ENCODE results near the gene IGDCC3.
A peak's percentile ranks its signal among the peaks of the same experiment; 100 is the strongest.

The IGDCC3 gene

DNA sequence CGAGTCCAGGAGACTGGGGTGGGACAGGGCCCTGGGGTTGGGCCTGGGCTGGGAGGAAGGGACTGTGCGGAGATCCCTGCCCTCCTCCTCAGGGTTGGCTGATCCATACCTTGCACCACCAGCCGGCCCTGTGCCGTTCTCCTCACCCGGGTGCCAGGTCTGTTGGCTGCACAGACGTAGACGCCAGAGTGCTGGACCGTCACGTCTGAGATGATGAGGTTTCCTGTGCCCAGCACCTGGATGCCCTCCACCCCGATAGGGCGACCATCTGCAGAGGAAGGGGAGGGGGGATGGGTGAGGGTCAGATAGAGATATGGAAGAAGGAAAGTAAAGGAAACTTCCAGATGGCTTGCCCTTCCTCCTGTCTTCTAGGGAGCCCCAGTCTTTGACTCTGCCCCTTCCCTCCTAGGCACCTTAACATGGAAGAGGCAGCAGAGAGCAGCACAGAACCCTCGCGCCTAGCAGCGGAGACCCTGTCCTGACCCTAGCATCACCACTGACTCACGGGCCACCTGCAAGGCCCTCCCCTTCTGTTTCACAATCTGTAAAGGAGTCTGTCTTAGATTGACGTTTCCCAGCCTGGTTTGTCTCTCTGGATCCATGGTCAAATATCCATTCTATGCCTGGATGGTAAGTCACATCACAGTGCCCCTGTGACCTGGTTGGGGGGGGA lies 44.5 kb downstream of the IGDCC3 start:
- Histone ChIP-seq H3K36me3 (ENCODE audit: control insufficient read depth, insufficient read depth, low read length) (peaks cover 44% of the 10 kb centered on the region), H3K9me3 (ENCODE audit: control insufficient read depth, low read length) (no peaks in the 10 kb centered on the region), H3K4me1 (ENCODE audit: control insufficient read depth, insufficient read depth, low read length, poor library complexity, severe bottlenecking) (peaks cover 31% of the 10 kb centered on the region), H3K27ac (ENCODE audit: low read depth, low read length, severe bottlenecking) (no peak overlapping the region), H3K4me3 (ENCODE audit: extremely low read depth, insufficient read depth, low read length, poor library complexity, severe bottlenecking) (no peak overlapping the region)
- WGBS, 2 experiments (ENCODE audit: insufficient coverage in 2 of 2) = 91% methylated on average over 15 to 16 of the region's 16 CpGs

DNA sequence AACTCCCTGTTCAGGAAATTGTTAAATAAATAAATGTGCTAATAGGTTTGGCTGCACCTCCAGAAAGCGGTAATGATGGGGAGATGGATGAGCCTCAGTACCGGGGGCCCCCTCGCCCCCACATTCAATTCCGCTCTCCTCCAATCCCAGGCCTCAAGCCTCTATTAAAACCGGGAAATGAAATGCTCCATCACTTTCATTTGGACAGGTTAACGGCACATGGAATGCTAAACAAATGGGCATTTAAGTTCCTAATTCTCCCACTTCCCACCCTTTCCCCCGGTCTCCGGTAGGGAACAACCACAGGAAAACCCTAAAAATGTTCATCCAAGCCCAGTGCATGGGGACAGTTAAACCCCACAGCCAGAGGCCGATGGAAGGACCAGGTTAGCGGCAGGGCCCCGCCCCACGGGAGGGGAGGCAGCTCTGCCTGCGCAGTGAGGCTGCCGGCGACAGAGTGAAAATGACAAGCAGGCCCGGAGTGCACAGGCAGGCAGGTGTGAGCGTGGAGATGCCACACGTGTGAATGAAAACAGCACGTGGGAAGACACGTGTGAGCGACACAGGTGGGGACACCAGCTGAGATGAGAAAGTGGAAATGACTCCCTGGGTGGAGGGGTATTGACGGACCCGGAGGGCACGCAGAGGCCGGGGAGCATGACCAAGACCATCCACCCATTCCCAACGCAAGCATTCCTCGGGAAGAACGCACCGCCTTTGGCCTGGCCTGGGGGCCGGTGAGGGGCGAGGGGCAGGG lies 45.2 kb downstream of the IGDCC3 start:
- peaks cover 49% of the 10 kb centered on the region for H3K36me3 ChIP-seq (ENCODE audit: control insufficient read depth, insufficient read depth, low read length)

DNA sequence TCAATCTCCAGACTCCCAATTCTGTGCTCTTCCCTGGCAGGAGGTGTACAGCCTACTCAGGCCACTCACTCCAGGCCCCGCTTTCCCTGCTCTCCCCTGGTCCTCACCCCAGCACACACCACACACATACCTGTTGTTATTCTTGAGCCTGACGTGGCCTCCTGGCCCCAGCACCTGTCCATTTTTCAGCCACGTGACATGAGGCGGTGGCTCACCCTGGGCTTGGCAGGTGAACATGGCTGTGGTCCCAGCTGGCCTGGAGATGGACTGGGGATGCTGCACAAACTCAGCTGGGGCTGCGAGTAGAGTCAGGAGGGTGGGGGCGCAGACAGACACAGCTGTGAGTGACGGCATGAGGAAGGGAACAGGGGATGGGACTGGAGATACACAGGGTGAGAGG lies 46.0 kb downstream of the IGDCC3 start:
- no peak overlapping the region for H3K27ac ChIP-seq (ENCODE audit: low read depth, low read length, severe bottlenecking)
- peaks cover 49% of the 10 kb centered on the region for H3K36me3 ChIP-seq (ENCODE audit: control insufficient read depth, insufficient read depth, low read length)
- no peak overlapping the region for H3K4me3 ChIP-seq (ENCODE audit: extremely low read depth, insufficient read depth, low read length, poor library complexity, severe bottlenecking)
- no peaks in the 10 kb centered on the region for H3K9me3 ChIP-seq (ENCODE audit: control insufficient read depth, low read length)
- WGBS, 2 experiments (ENCODE audit: insufficient coverage in 2 of 2) = 97% methylated on average over 6 of the region's 7 CpGs
- H3K4me1 ChIP-seq (ENCODE audit: control insufficient read depth, insufficient read depth, low read length, poor library complexity, severe bottlenecking) = peaks cover 17% of the 10 kb centered on the region

More for the DNA sequence above, 45.2 kb downstream of the IGDCC3 start:
- no peaks in the 10 kb centered on the region for H3K9me3 ChIP-seq (ENCODE audit: control insufficient read depth, low read length)
- no peak overlapping the region for H3K4me3 ChIP-seq (ENCODE audit: extremely low read depth, insufficient read depth, low read length, poor library complexity, severe bottlenecking)
- peaks cover 24% of the 10 kb centered on the region for H3K4me1 ChIP-seq (ENCODE audit: control insufficient read depth, insufficient read depth, low read length, poor library complexity, severe bottlenecking)
- 95 to 96% methylated on average over 21 to 24 of the region's 31 CpGs for WGBS, 2 experiments (ENCODE audit: insufficient coverage in 2 of 2)
- H3K27ac ChIP-seq (ENCODE audit: low read depth, low read length, severe bottlenecking) = no peak overlapping the region

GRCh38 chr15:65330934-65331645 lies 46.7 kb downstream of the IGDCC3 start:
- Histone ChIP-seq H3K36me3 (ENCODE audit: control insufficient read depth, insufficient read depth, low read length) (peaks cover 49% of the 10 kb centered on the region), H3K4me1 (ENCODE audit: control insufficient read depth, insufficient read depth, low read length, poor library complexity, severe bottlenecking) (peaks cover 15% of the 10 kb centered on the region), H3K4me3 (ENCODE audit: extremely low read depth, insufficient read depth, low read length, poor library complexity, severe bottlenecking) (no peak overlapping the region)

DNA sequence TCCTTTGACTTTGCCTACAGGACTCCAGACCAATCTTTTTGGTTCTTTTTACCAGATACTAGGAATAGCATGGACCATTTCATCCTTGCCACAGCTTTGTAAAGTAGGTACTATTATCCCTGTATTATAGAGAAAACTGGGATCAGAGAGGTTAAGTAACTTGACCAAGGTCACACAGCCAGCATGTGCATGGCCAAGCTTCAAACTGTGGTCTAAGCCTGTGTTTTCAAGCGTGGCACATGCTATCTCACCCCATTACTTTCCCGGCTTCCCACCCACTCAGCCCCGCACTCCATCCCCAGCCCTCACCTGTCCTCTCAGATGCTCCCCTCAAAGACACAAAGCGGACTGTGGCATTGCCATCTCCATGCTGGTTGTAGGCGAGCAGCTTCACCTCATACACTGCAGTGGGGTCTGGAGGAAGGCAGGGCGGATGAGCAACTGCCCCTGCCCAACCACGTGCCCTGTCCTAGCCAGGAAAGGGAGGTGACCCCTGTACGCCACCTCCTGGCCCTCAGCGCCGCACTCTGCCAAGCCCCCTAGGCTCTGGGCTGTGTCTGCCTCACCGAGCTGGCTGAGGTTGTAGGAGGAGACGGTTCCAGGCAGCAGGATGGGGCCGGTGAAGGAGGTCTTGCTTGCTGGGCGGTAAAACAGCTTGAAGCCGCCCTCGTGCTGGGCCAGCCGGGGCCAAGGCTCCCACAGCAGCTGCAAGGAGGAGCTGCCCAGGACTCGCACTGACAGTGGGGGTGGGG lies 47.6 kb downstream of the IGDCC3 start:
- peaks cover 49% of the 10 kb centered on the region for H3K36me3 ChIP-seq (ENCODE audit: control insufficient read depth, insufficient read depth, low read length)
- H3K4me3 ChIP-seq (ENCODE audit: extremely low read depth, insufficient read depth, low read length, poor library complexity, severe bottlenecking) = no peak overlapping the region
- WGBS, 2 experiments (ENCODE audit: insufficient coverage in 2 of 2) = 93 to 95% methylated on average over 13 to 18 of the region's 18 CpGs

More at GRCh38 chr15:65330934-65331645, 46.7 kb downstream of the IGDCC3 start:
- Histone ChIP-seq H3K27ac (ENCODE audit: low read depth, low read length, severe bottlenecking) (no peak overlapping the region), H3K9me3 (ENCODE audit: control insufficient read depth, low read length) (no peaks in the 10 kb centered on the region)
- 94 to 96% methylated on average over 20 to 22 of the region's 22 CpGs for WGBS, 2 experiments (ENCODE audit: insufficient coverage in 2 of 2)

DNA sequence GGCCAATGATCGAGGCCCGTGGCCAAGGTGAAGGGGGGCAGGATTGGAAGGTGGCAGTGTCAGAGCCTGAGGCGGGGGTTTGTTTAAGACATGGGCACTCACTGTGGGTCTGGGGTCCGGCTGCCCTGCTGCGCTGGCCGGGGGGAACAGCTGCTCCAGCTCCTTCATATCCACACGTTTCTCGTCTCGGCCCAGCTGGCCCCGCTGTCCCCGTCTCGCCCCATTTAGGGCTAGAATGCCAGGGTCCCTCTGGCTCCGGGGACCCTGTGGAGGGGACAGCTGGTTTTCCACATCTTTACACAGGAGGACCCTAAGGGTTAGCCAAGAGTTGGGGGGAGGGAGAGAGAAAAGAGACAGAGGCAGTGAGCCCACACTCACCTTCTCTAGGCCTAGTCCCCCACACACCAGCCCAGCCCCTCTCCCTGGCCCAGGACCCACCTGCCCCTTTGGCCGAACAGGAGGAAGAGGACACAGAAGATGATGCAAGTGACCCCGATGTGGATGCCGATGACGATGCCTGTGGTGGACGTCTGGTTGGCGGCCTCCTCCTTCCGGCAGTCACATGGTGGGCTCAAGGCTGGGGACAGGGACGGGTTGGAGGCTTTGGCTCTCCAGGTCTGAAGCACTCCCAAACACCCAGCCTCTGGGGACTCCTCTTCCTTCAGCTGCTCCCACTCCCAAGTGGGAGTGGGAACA lies 48.4 kb downstream of the IGDCC3 start:
- Histone ChIP-seq H3K4me1 (ENCODE audit: control insufficient read depth, insufficient read depth, low read length, poor library complexity, severe bottlenecking) (peaks cover 7% of the 10 kb centered on the region), H3K9me3 (ENCODE audit: control insufficient read depth, low read length) (no peaks in the 10 kb centered on the region), H3K27ac (ENCODE audit: low read depth, low read length, severe bottlenecking) (no peak overlapping the region), H3K36me3 (ENCODE audit: control insufficient read depth, insufficient read depth, low read length) (peaks cover 49% of the 10 kb centered on the region), H3K4me3 (ENCODE audit: extremely low read depth, insufficient read depth, low read length, poor library complexity, severe bottlenecking) (no peak overlapping the region)
- 89 to 93% methylated on average over 13 to 19 of the region's 21 CpGs for WGBS, 2 experiments (ENCODE audit: insufficient coverage in 2 of 2)

More for the DNA sequence above, 47.6 kb downstream of the IGDCC3 start:
- Histone ChIP-seq H3K4me1 (ENCODE audit: control insufficient read depth, insufficient read depth, low read length, poor library complexity, severe bottlenecking) (peaks cover 14% of the 10 kb centered on the region), H3K27ac (ENCODE audit: low read depth, low read length, severe bottlenecking) (no peak overlapping the region), H3K9me3 (ENCODE audit: control insufficient read depth, low read length) (no peaks in the 10 kb centered on the region)

DNA sequence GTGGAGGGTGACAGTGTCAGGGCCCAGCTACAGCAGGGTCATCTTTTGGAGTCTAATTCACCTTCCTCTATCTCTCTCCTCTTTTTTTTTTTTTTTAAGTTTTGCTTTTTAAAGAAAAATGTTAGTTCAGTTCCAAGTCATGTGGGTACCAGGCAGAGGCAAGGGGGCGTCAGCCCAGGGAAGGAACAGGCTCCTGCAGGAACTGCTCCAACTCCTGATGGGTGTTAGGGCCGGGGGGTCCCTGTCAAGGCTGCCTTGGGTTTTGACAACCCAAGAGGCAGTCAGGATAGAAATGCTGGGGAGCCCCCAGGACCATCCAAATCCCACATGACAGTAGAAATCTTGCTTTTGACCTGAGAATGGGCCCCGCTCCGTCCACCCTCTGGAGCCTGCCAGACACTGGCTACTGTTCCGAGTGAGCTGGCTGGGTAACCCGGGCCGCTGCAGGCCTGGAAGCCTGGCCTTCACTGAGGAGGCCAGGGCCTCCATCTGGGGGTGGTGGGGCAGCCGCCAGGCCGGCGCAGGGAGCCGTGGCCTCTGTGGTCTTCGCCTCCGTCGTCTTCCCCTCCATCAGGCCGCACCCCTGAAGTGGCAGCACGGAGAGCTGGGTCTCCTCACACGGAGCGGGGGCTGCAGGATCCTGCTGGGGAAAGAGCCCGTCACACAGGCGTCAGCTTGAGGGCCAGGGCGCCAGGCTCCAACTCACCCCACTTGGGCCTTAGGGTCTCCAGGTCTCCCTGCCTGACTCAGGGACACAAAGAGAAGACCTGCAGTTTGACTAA lies 49.1 kb downstream of the IGDCC3 start:
- no peaks in the 10 kb centered on the region for H3K4me1 ChIP-seq (ENCODE audit: control insufficient read depth, insufficient read depth, low read length, poor library complexity, severe bottlenecking)
- H3K36me3 ChIP-seq (ENCODE audit: control insufficient read depth, insufficient read depth, low read length) = peaks cover 49% of the 10 kb centered on the region
- H3K27ac ChIP-seq (ENCODE audit: low read depth, low read length, severe bottlenecking) = no peak overlapping the region
- no peak overlapping the region for H3K4me3 ChIP-seq (ENCODE audit: extremely low read depth, insufficient read depth, low read length, poor library complexity, severe bottlenecking)
- H3K9me3 ChIP-seq (ENCODE audit: control insufficient read depth, low read length) = no peaks in the 10 kb centered on the region
- WGBS, 2 experiments (ENCODE audit: insufficient coverage in 2 of 2) = 94 to 96% methylated on average over 19 of the region's 21 CpGs

DNA sequence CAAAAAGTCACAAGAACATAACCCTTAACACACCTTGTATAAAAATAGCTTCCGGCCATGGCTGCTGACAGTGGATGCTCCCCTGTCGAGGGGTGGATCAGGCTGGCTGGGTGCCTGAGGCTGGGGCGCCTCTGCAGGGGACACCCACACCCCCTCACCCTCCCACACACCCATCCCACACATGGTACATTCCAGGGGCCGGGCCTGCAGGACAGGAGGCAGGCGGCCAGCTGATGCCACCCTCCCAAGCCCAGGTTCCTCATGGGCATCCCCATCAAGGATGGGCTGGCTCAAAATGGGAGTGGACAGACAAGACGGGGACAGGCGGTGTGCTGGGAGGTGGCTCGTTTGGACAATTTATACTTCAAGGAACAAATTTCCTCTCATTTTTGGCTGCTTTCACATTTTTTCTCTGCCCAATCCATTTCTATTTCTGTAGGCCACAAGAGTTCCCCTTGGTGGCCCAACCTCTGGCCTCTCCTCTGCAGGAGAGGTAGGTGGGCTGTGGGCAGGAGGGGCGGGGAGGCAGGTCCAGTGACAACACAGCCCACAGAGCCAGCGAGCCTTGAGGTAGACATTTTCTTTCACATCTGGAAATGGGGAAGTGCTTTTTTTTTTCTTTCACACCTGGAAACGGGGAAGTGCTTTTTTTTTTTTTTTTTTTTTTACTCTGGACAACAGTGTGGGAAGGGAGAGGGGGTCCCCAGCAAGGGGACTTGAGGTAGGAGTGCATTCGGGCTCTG lies 50.0 kb downstream of the IGDCC3 start:
- H3K9me3 ChIP-seq (ENCODE audit: control insufficient read depth, low read length) = no peaks in the 10 kb centered on the region
- 87 to 99% methylated on average over 3 to 7 of the region's 12 CpGs for WGBS, 2 experiments (ENCODE audit: insufficient coverage in 2 of 2)
- peaks cover 44% of the 10 kb centered on the region for H3K36me3 ChIP-seq (ENCODE audit: control insufficient read depth, insufficient read depth, low read length)
- no peak overlapping the region for H3K4me3 ChIP-seq (ENCODE audit: extremely low read depth, insufficient read depth, low read length, poor library complexity, severe bottlenecking)
- H3K27ac ChIP-seq (ENCODE audit: low read depth, low read length, severe bottlenecking) = no peak overlapping the region
- no peaks in the 10 kb centered on the region for H3K4me1 ChIP-seq (ENCODE audit: control insufficient read depth, insufficient read depth, low read length, poor library complexity, severe bottlenecking)

DNA sequence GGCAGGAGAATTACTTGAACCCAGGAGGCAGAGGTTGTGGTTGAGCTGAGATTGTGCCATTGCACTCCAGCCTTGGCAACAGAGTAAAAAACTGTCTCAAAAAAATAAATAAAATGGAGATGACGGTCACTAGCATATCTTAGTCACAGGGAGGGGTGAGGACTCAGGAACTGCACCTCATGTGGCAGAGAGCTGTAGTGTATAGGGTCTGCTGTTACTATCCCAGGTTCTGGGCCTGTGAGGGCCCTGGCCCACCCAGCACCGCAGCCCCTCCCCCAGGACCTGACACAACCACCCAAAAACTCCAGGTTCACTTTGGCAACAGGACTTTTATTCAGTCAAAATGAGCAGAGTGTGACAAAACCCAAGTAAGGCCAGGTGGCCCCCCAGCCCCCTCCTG lies 51.0 kb downstream of the IGDCC3 start:
- Histone ChIP-seq H3K4me3 (ENCODE audit: extremely low read depth, insufficient read depth, low read length, poor library complexity, severe bottlenecking) (no peak overlapping the region), H3K36me3 (ENCODE audit: control insufficient read depth, insufficient read depth, low read length) (peaks cover 36% of the 10 kb centered on the region), H3K9me3 (ENCODE audit: control insufficient read depth, low read length) (no peaks in the 10 kb centered on the region), H3K27ac (ENCODE audit: low read depth, low read length, severe bottlenecking) (peak overlapping the region; percentile 59), H3K4me1 (ENCODE audit: control insufficient read depth, insufficient read depth, low read length, poor library complexity, severe bottlenecking) (no peaks in the 10 kb centered on the region)
- 100% methylated on average over 1 of the region's 2 CpGs for WGBS, 2 experiments (ENCODE audit: insufficient coverage in 2 of 2)

Measured in mesodermal cell (in vitro differentiated cells).